Pancreas (tissue), 10 donors: ENCODE measurements around the gene IRX4. TPM values are rescaled to one million over a fixed set of nuclear protein-coding genes. Genes with fewer than 3 reads are reported as not detected.

Experiments used
- ATAC-seq, 4 donors: fragments of 200-7000 bp; cut with Tn5 transposase; one replicate each; pipeline versions ENCODE4 v1.8.0 to v1.9.1; 2020; ENCODE audit warnings: mild to moderate bottlenecking in 4 of 4, moderate library complexity in 4 of 4
- DNase-seq, 6 donors: peaks; one replicate each; pipeline ENCODE4 v3.0.0-alpha.2; 2020
- FAIRE-seq: peaks from 2 replicates; lab custom pipeline; 2012; peaks lifted over from hg19 to GRCh38; lab: Jason Lieb, UNC
- H3K27ac ChIP-seq, 4 donors: fragments of 200-600 bp; sonication (generic); 1 replicate in 3 of 4; 2 replicates in 1 of 4; pipeline versions ENCODE4 v1.5.0 to v1.8.0; 2020
- H3K27me3 ChIP-seq, 4 donors: fragments of 200-600 bp; one replicate each; pipeline ENCODE4 v1.8.0; 2021
- H3K36me3 ChIP-seq, 3 donors: fragments of 200-600 bp; sonication (generic) in 1 of 3; one replicate each; pipeline versions ENCODE4 v1.5.0 to v1.8.0; 2020 to 2021
- H3K4me1 ChIP-seq, 3 donors: fragments of 200-600 bp; one replicate each; pipeline ENCODE4 v1.8.0; 2021
- H3K4me3 ChIP-seq, 4 donors: fragments of 200-600 bp; sonication (generic) in 2 of 4; one replicate each; pipeline versions ENCODE4 v1.5.0 to v1.8.0; 2020 to 2021
- H3K9me3 ChIP-seq, 4 donors: fragments of 200-600 bp; one replicate each; pipeline ENCODE4 v1.8.0; 2021
- CTCF ChIP-seq, 4 donors: fragments of 200-600 bp; sonication (generic) in 3 of 4; IDR thresholded peaks; one replicate each; pipeline versions ENCODE4 v1.5.0 to v1.8.0; 2021; ENCODE audit warnings: antibody characterized with exemption in 4 of 4
- WGBS, 2 donors: extraction: QIAGEN DNeasy Blood & Tissue Kit; methylation state at CpG; one replicate each; pipeline ENCODE4 v1.1.7; 2013; 5-methylcytosine and 5-hydroxymethylcytosine counted together
- intact Hi-C, 3 donors: fragments of 100-400 bp; cut with DNase I; formaldehyde crosslinking; loops; one replicate each; pipeline versions ENCODE4 v1.11.1 to v1.14.2; 2022
- polyA plus RNA-seq, 2 donors: library from polyadenylated mRNA; stranded (reverse); fragments of 200-250 nt; gene quantifications; one replicate each; pipeline ENCODE4 v1.2.3, GENCODE V29; 2013
- total RNA-seq, 6 donors: library from RNA; stranded (reverse); fragmentation: NEBNext Ultra II Directional in 4 of 6; extraction: Animal tissue kit (Norgen Biotek cat#: 25700) in 4 of 6; gene quantifications; one replicate each; pipeline versions ENCODE4 v1.2.1 to v1.2.4, GENCODE V29; 2021 to 2023
- donor health status: healthy with polysubstance abuse.
- donor health status: DM: no; HTN: no; CAD: no; lungs with moderate emphysema.
- donor health status: DM: no; HTN: no; CAD: no.
- donor health status: control.
- donor health status: control.
- donor health status: Bipolar disorder and iron deficiency.
- donor health status: DM: yes; HTN: yes; CAD: no.
- donor health status: DM: no; HTN: no; CAD: no.
- donor health status: DM: no; HTN: no; CAD: no.
- donor health status: DM: yes; HTN: yes; CAD: no.

The IRX4 gene
- total and polyA plus RNA-seq, 8 donors: 0.31 TPM; not detected in 7

GRCh38 chr5:1880377-1881025, 2.2 kb downstream of the IRX4 start:
- H3K4me3 ChIP-seq: no peak overlapping the region
- intact Hi-C loops: no loop called here
- ATAC-seq (no peak), DNase-seq (peak in 1 of 6 donors; percentile 49), FAIRE-seq (no peak)
- H3K27me3 ChIP-seq: peaks cover 0 to 67% (median 17%) of the 10 kb centered on the region in 4 donors
- H3K4me1 ChIP-seq: peaks cover 0 to 5% (median 5%) of the 10 kb centered on the region in 3 donors
- no peaks in the 10 kb centered on the region for H3K36me3 ChIP-seq
- WGBS, 2 donors: 16 to 20% methylated on average over 15 to 19 of the region's 19 CpGs
- no peak for TF ChIP-seq CTCF (IDR thresholded peaks at IDR 0.05)
- H3K9me3 ChIP-seq: no peaks in the 10 kb centered on the region
- H3K27ac ChIP-seq: no peak overlapping the region

GRCh38 chr5:1879292-1880263, 3.1 kb downstream of the IRX4 start:
- no peak overlapping the region for H3K27ac ChIP-seq
- intact Hi-C loops: no loop called here
- TF ChIP-seq CTCF (IDR thresholded peaks at IDR 0.05): no peak
- H3K4me3 ChIP-seq: no peak overlapping the region
- DNase-seq (peak in 1 of 6 donors; percentile 54), FAIRE-seq (no peak), ATAC-seq (no peak)
- peaks cover 0 to 69% (median 15%) of the 10 kb centered on the region in 4 donors for H3K27me3 ChIP-seq
- no peaks in the 10 kb centered on the region for H3K9me3 ChIP-seq
- H3K36me3 ChIP-seq: no peaks in the 10 kb centered on the region
- 8 to 11% methylated on average over 45 to 48 of the region's 48 CpGs for WGBS, 2 donors
- H3K4me1 ChIP-seq: peaks cover 0 to 5% (median 5%) of the 10 kb centered on the region in 3 donors

- Histone ChIP-seq H3K4me1 (peaks cover 0 to 5% (median 5%) of the 10 kb centered on the region in 3 donors), H3K4me3 (no peak overlapping the region), H3K27me3 (peaks cover 0 to 62% (median 14%) of the 10 kb centered on the region in 4 donors), H3K9me3 (no peaks in the 10 kb centered on the region), H3K27ac (no peak overlapping the region), H3K36me3 (no peaks in the 10 kb centered on the region)
- no peak for TF ChIP-seq CTCF (IDR thresholded peaks at IDR 0.05)
- FAIRE-seq (no peak), ATAC-seq (no peak), DNase-seq (peak in 1 of 6 donors; percentile 56)
- intact Hi-C loops: no loop called here
- 3% methylated on average over 48 to 79 of the region's 79 CpGs for whole genome bisulfite sequencing, 2 donors
These were observed 4.5 kb downstream of the IRX4 start for GRCh38 chr5:1878050-1878849.

GRCh38 chr5:1877103-1878049, 5.3 kb downstream of the IRX4 start:
- intact Hi-C loops: no loop called here
- FAIRE-seq (no peak), DNase-seq (no peak), ATAC-seq (no peak)
- no peak overlapping the region for H3K27ac ChIP-seq
- H3K9me3 ChIP-seq: no peaks in the 10 kb centered on the region
- H3K4me3 ChIP-seq: no peak overlapping the region
- peaks cover 0 to 5% (median 2%) of the 10 kb centered on the region in 3 donors for H3K4me1 ChIP-seq
- H3K27me3 ChIP-seq: peaks cover 0 to 58% (median 14%) of the 10 kb centered on the region in 4 donors
- no peaks in the 10 kb centered on the region for H3K36me3 ChIP-seq
- no peak for TF ChIP-seq CTCF (IDR thresholded peaks at IDR 0.05)
- 11% methylated on average over 46 of the region's 46 CpGs for WGBS, 2 donors
